GM15510 (cell line): ENCODE results near the gene MSMP.

Experiments
- POLR2A ChIP-seq: IDR thresholded peaks from 3 replicates; pipeline ENCODE4 v1.6.1; 2011; ENCODE audit warnings: borderline replicate concordance; ENCODE audit not compliant: insufficient read length; ENCODE audit errors: extremely low read depth

Gene MSMP

GRCh38 chr9:35719546-35719945 is 34.5 kb downstream of the MSMP start:
- TF ChIP-seq POLR2A = no peak

GRCh38 chr9:35718721-35719511 is 35.2 kb downstream of the MSMP start:
- no peak for TF ChIP-seq POLR2A

GRCh38 chr9:35717132-35717870 is 36.8 kb downstream of the MSMP start:
- no peak for TF ChIP-seq POLR2A

GRCh38 chr9:35716230-35716629 is 37.8 kb downstream of the MSMP start:
- TF ChIP-seq POLR2A = no peak

- TF ChIP-seq POLR2A = no peak
These were observed 39.4 kb downstream of the MSMP start for GRCh38 chr9:35714579-35715252.

GRCh38 chr9:35714123-35714522 is 40.0 kb downstream of the MSMP start:
- no peak for TF ChIP-seq POLR2A

GRCh38 chr9:35713578-35713977 is 40.5 kb downstream of the MSMP start:
- TF ChIP-seq POLR2A = no peak

- no peak for TF ChIP-seq POLR2A
These were observed 41.2 kb downstream of the MSMP start for GRCh38 chr9:35712762-35713400.

- TF ChIP-seq POLR2A = no peak
These were observed 42.3 kb downstream of the MSMP start for GRCh38 chr9:35711501-35712428.

GRCh38 chr9:35710818-35711500 is 43.1 kb downstream of the MSMP start:
- no peak for TF ChIP-seq POLR2A

- TF ChIP-seq POLR2A = no peak
These were observed 45.9 kb downstream of the MSMP start for GRCh38 chr9:35708146-35708545.

GRCh38 chr9:35706951-35707350 is 47.1 kb downstream of the MSMP start:
- TF ChIP-seq POLR2A = no peak

- no peak for TF ChIP-seq POLR2A
These were observed 48.1 kb downstream of the MSMP start for GRCh38 chr9:35705836-35706430.

- TF ChIP-seq POLR2A = no peak
These were observed 48.7 kb downstream of the MSMP start for GRCh38 chr9:35705372-35705771.
